Measurements from ENCODE around the gene BCL11B.
"Not testable (repeated sequence)": the region's sequence is repeated elsewhere in the genome, so short reads cannot be mapped to it uniquely, and the experiment has no call there.

Gene BCL11B

GRCh38 chr14:99228760-99229159 is 43.2 kb downstream of the BCL11B start:
- H3K36me3 ChIP-seq (ENCODE audit: control insufficient read depth in 4 of 4, insufficient read depth in 4 of 4, low read length in 3 of 4); H3K4me3 ChIP-seq (ENCODE audit: control insufficient read depth in 1 of 7, extremely low read depth in 1 of 7, insufficient read depth in 4 of 7, low read depth in 2 of 7, low read length in 6 of 7); H3K4me1 ChIP-seq (ENCODE audit: control extremely low read depth in 1 of 4, control insufficient read depth in 4 of 4, insufficient read depth in 4 of 4, low read length in 3 of 4); POLR2A ChIA-PET; DNase-seq; H3K9me3 ChIP-seq (ENCODE audit: control extremely low read depth in 1 of 5, control insufficient read depth in 4 of 5, insufficient read depth in 2 of 5, low read depth in 1 of 5, low read length in 4 of 5); H3K27ac ChIP-seq (ENCODE audit: insufficient read depth in 1 of 2, low read depth in 1 of 2, low read length in 2 of 2, poor library complexity in 1 of 2, severe bottlenecking in 2 of 2): not testable (repeated sequence)
- 86% methylated on average over 1 of the region's 4 CpGs for WGBS (ENCODE audit: insufficient coverage)
- H3K27me3 ChIP-seq (replicated peaks in 2 of 5; ENCODE audit: control insufficient read depth in 4 of 5, insufficient read depth in 5 of 5, low read length in 4 of 5), result peaks cover 0 to 79% (median 15%) of the 10 kb centered on the region in 5 experiments
- CTCF ChIA-PET, result interaction anchor here (1.6 kb wide), 1 partner anchor 38 kb away, joined by 4 read pairs; no protein-coding TSS in a partner anchor

- no peak overlapping the region for H3K27ac ChIP-seq (ENCODE audit: insufficient read depth in 1 of 2, low read depth in 1 of 2, low read length in 2 of 2, poor library complexity in 1 of 2, severe bottlenecking in 2 of 2)
- no peaks in the 10 kb centered on the region for H3K4me1 ChIP-seq (ENCODE audit: control extremely low read depth in 1 of 4, control insufficient read depth in 4 of 4, insufficient read depth in 4 of 4, low read length in 3 of 4)
- no peaks in the 10 kb centered on the region for H3K36me3 ChIP-seq (ENCODE audit: control insufficient read depth in 4 of 4, insufficient read depth in 4 of 4, low read length in 3 of 4)
- no peak overlapping the region for H3K4me3 ChIP-seq (ENCODE audit: control insufficient read depth in 1 of 7, extremely low read depth in 1 of 7, insufficient read depth in 4 of 7, low read depth in 2 of 7, low read length in 6 of 7)
- H3K9me3 ChIP-seq (ENCODE audit: control extremely low read depth in 1 of 5, control insufficient read depth in 4 of 5, insufficient read depth in 2 of 5, low read depth in 1 of 5, low read length in 4 of 5), result no peaks in the 10 kb centered on the region
- ChIA-PET CTCF (interaction anchor here (0.8 kb wide), 1 partner anchor 16 kb away, joined by 3 read pairs; no protein-coding TSS in a partner anchor), POLR2A (no interaction called here)
- 100% methylated on average over 2 of the region's 4 CpGs for WGBS (ENCODE audit: insufficient coverage)
- H3K27me3 ChIP-seq (replicated peaks in 2 of 5; ENCODE audit: control insufficient read depth in 4 of 5, insufficient read depth in 5 of 5, low read length in 4 of 5), result peaks cover 0 to 64% (median 5%) of the 10 kb centered on the region in 5 experiments
- no peak for DNase-seq
Measured at GRCh38 chr14:99226687-99227086, 45.3 kb downstream of the BCL11B start.

GRCh38 chr14:99225436-99226203 is 46.4 kb downstream of the BCL11B start:
- Histone ChIP-seq H3K4me1 (ENCODE audit: control extremely low read depth in 1 of 4, control insufficient read depth in 4 of 4, insufficient read depth in 4 of 4, low read length in 3 of 4) (no peaks in the 10 kb centered on the region), H3K9me3 (ENCODE audit: control extremely low read depth in 1 of 5, control insufficient read depth in 4 of 5, insufficient read depth in 2 of 5, low read depth in 1 of 5, low read length in 4 of 5) (no peaks in the 10 kb centered on the region), H3K27me3 (replicated peaks in 2 of 5; ENCODE audit: control insufficient read depth in 4 of 5, insufficient read depth in 5 of 5, low read length in 4 of 5) (peaks cover 0 to 59% (median 5%) of the 10 kb centered on the region in 5 experiments), H3K4me3 (ENCODE audit: control insufficient read depth in 1 of 7, extremely low read depth in 1 of 7, insufficient read depth in 4 of 7, low read depth in 2 of 7, low read length in 6 of 7) (no peak overlapping the region), H3K27ac (ENCODE audit: insufficient read depth in 1 of 2, low read depth in 1 of 2, low read length in 2 of 2, poor library complexity in 1 of 2, severe bottlenecking in 2 of 2) (no peak overlapping the region), H3K36me3 (ENCODE audit: control insufficient read depth in 4 of 4, insufficient read depth in 4 of 4, low read length in 3 of 4) (no peaks in the 10 kb centered on the region)
- DNase-seq, result no peak
- 85% methylated on average over 12 of the region's 13 CpGs for WGBS (ENCODE audit: insufficient coverage)
- ChIA-PET POLR2A (no interaction called here), CTCF (no interaction called here)

- POLR2A ChIA-PET, result no interaction called here
- 72% methylated on average over 3 of the region's 3 CpGs for WGBS (ENCODE audit: insufficient coverage)
- Histone ChIP-seq H3K36me3 (ENCODE audit: control insufficient read depth in 4 of 4, insufficient read depth in 4 of 4, low read length in 3 of 4) (no peaks in the 10 kb centered on the region), H3K9me3 (ENCODE audit: control extremely low read depth in 1 of 5, control insufficient read depth in 4 of 5, insufficient read depth in 2 of 5, low read depth in 1 of 5, low read length in 4 of 5) (no peaks in the 10 kb centered on the region), H3K4me1 (ENCODE audit: control extremely low read depth in 1 of 4, control insufficient read depth in 4 of 4, insufficient read depth in 4 of 4, low read length in 3 of 4) (no peaks in the 10 kb centered on the region), H3K27ac (ENCODE audit: insufficient read depth in 1 of 2, low read depth in 1 of 2, low read length in 2 of 2, poor library complexity in 1 of 2, severe bottlenecking in 2 of 2) (no peak overlapping the region), H3K27me3 (replicated peaks in 2 of 5; ENCODE audit: control insufficient read depth in 4 of 5, insufficient read depth in 5 of 5, low read length in 4 of 5) (peaks cover 0 to 52% (median 2%) of the 10 kb centered on the region in 5 experiments), H3K4me3 (ENCODE audit: control insufficient read depth in 1 of 7, extremely low read depth in 1 of 7, insufficient read depth in 4 of 7, low read depth in 2 of 7, low read length in 6 of 7) (no peak overlapping the region)
- DNase-seq, result no peak
- CTCF ChIA-PET, result no interaction called here
Measured at GRCh38 chr14:99224948-99225347, 47.0 kb downstream of the BCL11B start.

- H3K4me3 ChIP-seq (ENCODE audit: control insufficient read depth in 1 of 7, extremely low read depth in 1 of 7, insufficient read depth in 4 of 7, low read depth in 2 of 7, low read length in 6 of 7), result no peak overlapping the region
- no peak overlapping the region for H3K27ac ChIP-seq (ENCODE audit: insufficient read depth in 1 of 2, low read depth in 1 of 2, low read length in 2 of 2, poor library complexity in 1 of 2, severe bottlenecking in 2 of 2)
- no peak for DNase-seq
- H3K27me3 ChIP-seq (replicated peaks in 2 of 5; ENCODE audit: control insufficient read depth in 4 of 5, insufficient read depth in 5 of 5, low read length in 4 of 5), result peaks cover 0 to 45% (median 2%) of the 10 kb centered on the region in 5 experiments
- H3K4me1 ChIP-seq (ENCODE audit: control extremely low read depth in 1 of 4, control insufficient read depth in 4 of 4, insufficient read depth in 4 of 4, low read length in 3 of 4), result no peaks in the 10 kb centered on the region
- POLR2A ChIA-PET, result no interaction called here
- CTCF ChIA-PET, result no interaction called here
- no peaks in the 10 kb centered on the region for H3K9me3 ChIP-seq (ENCODE audit: control extremely low read depth in 1 of 5, control insufficient read depth in 4 of 5, insufficient read depth in 2 of 5, low read depth in 1 of 5, low read length in 4 of 5)
- H3K36me3 ChIP-seq (ENCODE audit: control insufficient read depth in 4 of 4, insufficient read depth in 4 of 4, low read length in 3 of 4), result no peaks in the 10 kb centered on the region
- 70% methylated on average over 8 of the region's 12 CpGs for WGBS (ENCODE audit: insufficient coverage)
Measured at GRCh38 chr14:99224116-99224910, 47.7 kb downstream of the BCL11B start.

GRCh38 chr14:99221445-99221844 is 50.6 kb downstream of the BCL11B start:
- Histone ChIP-seq H3K27me3 (replicated peaks in 2 of 5; ENCODE audit: control insufficient read depth in 4 of 5, insufficient read depth in 5 of 5, low read length in 4 of 5) (peaks cover 0 to 30% (median 2%) of the 10 kb centered on the region in 5 experiments), H3K4me1 (ENCODE audit: control extremely low read depth in 1 of 4, control insufficient read depth in 4 of 4, insufficient read depth in 4 of 4, low read length in 3 of 4) (no peaks in the 10 kb centered on the region), H3K27ac (ENCODE audit: insufficient read depth in 1 of 2, low read depth in 1 of 2, low read length in 2 of 2, poor library complexity in 1 of 2, severe bottlenecking in 2 of 2) (no peak overlapping the region), H3K36me3 (ENCODE audit: control insufficient read depth in 4 of 4, insufficient read depth in 4 of 4, low read length in 3 of 4) (no peaks in the 10 kb centered on the region), H3K4me3 (ENCODE audit: control insufficient read depth in 1 of 7, extremely low read depth in 1 of 7, insufficient read depth in 4 of 7, low read depth in 2 of 7, low read length in 6 of 7) (no peak overlapping the region), H3K9me3 (ENCODE audit: control extremely low read depth in 1 of 5, control insufficient read depth in 4 of 5, insufficient read depth in 2 of 5, low read depth in 1 of 5, low read length in 4 of 5) (no peaks in the 10 kb centered on the region)
- DNase-seq, result no peak
- ChIA-PET POLR2A (no interaction called here), CTCF (no interaction called here)
- 94% methylated on average over 11 of the region's 13 CpGs for WGBS (ENCODE audit: insufficient coverage)
